ENCODE results near the gene PGGHG.
"Not testable (repeated sequence)": the region's sequence is repeated elsewhere in the genome, so short reads cannot be mapped to it uniquely, and the experiment has no call there.

PGGHG gene

DNA sequence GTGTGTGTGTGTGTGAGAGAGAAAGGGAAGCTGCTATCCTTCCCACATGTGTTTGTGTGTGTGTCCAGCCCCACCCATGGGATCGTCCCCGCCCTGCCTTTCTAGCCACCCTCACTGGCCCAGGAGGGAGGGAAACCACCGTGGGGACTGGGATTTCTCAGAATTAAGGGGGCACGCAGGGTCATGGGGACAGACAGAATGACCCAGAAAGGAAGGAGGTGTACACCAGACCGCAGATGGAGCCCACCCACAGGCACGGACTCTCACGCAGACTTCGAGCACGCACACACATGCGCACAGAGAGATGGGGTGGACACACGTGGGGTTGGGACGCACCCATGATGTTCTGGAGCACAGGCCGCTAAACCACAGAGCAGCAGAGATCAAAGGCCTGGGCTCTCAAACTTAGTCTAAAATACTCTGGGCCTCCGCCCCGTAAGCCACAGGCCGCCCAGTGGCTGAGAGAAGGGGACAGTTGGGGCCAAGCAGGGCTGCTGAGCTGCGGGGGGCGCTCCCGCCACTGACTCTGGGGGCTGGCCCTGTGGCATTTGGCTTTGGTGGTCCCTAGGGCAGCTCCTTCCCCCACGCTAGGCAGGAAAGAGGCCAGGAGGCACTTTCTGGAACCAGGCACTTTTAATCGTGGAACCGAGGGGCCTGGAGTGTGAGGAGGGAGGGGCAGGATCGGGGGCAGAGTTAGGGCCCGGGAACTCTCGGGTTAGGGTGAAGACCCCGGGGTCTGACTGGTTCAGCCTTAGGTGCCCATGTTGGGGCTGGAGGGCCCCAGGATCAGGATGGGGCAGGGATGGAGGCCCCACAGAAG is 8.9 kb downstream of the PGGHG start:
- peak; percentile 79 for DNase-seq (ENCODE audit: low spot score)

DNA sequence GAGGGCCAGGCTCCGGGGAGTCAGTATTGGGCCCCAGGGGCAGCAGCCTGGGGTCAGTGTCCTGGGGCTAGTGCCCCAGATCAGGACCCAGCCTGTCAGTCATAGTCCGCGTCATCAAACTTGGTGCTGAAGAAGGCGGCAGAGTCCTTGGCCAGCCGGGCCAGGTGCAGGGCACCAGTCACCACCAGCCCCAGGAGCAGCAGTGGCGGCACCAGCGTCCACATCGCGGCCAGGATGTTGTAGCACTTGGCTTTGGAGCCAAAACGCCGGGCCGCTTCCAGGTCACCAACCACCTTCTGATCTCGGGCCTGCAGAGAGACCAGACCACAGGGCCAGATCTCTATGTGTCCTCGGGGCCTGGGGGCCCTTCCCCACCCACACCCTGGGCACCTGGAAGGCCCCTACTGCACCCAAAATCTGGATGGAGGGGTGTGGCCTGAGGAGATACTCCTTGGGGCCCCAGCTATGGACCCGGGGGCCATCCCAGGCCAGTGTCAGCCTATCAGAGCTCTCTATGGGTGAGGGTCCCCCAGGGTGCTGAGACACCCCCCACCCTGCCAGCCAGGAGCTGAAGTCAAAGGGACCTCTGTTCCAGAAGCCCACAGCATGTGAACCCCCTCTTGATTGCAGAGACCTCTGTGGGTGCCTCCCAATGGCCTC is 9.6 kb downstream of the PGGHG start:
- DNase-seq (ENCODE audit: low spot score): no peak

DNA sequence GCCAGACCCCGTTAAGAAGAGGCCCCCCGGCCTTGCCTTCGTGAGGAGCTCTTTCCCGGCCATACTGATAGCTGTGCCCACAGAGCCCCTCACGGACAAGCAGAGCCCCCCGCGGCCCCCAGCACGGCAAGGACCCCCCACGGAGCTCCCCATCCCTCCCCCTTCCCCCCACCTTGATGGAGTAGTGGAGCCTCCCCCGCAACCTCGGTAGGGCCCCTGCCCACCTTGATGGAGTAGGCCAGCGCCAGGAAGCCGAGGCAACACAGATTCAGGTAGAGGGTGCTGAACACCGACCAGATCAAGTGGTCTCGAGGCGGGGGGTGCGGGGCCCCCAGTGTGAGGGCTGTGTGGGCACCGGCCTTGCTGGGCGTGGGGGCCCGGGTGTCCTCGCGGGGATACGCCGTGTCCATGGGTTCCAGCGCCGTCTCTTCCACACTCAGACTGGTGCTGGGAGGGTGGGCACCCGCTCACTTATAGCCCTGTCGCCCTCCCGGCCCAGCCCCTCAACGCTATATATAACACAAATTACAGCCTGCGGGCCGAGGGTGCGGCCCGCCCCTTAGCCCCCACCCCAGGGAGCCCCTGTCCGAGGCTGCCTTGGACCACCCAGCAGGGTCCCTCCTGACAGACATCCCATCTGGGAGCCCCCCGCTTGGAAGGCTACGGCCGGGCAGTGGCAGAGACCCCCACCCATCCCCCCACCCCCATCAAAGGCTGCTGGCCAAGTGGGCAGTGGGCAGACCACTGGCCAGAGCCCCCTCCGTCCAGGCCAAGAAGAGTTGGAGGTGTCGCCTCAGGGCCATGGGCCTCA is 10.4 kb downstream of the PGGHG start, which contains the start of gene IFITM5:
Gene IFITM5 (minus strand): TSS at position 446 of the 811 bp plus-strand sequence. CDS start 36 bp downstream, at position 410.
- no peak for DNase-seq (ENCODE audit: low spot score)

DNA sequence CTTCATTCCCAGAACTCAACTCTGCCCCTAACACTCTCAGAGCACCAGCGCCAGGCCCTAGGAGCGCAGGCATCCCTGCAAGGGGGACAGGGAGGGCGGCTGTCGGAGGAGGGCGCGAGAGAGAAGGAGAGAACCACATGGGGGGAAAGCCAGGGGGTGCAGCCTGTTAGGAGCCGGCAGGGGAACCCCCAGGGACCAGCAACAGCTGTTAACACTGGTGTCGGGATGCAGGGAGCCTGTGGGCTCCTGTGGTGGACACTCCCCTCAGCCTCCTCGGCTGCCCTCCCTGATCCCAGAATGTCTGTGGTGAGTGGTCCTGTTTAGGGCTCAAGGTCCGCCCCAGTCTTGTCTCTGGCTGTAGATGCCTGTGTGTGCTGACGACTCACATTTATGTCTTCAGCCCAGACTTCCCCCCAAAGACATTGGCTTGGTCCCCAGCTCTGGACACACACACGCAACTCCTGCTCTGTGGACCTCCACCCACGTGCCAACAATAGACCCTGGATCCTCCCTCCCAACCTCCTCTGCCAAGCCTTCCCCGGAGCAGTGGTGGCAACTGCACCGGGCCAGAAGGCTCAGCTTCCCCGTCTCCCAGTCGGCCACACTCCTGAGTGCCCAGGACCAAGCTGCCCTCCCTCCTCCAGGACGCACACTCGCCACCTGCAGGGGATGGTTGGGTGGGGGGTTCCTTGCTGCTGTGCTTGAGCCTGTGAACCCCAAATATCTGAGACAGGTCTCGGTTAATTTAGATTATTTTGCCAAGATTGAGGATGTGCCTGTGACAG is 11.2 kb downstream of the PGGHG start:
- DNase-seq (ENCODE audit: low spot score): no peak

DNA sequence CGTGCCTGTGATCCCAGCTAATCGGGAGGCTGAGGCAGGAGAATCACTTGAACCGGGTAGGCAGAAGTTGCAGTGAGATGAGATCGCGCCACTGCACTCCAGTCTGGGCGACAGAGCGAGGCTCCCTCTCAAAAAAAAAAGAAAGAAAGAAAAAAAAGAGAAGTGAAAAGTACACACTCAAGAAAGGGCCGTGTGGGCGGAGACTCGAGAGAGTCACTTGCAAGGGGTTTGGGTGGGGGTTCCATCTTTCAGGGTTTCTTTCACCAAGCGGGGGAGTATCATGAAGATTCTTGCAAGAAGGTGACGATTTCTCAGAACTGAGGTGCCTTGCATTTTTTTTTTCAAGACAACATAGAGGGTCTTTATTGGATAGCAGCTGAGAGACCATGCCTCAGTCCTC is 14.4 kb downstream of the PGGHG start:
- DNase-seq (ENCODE audit: low spot score): no peak

DNA sequence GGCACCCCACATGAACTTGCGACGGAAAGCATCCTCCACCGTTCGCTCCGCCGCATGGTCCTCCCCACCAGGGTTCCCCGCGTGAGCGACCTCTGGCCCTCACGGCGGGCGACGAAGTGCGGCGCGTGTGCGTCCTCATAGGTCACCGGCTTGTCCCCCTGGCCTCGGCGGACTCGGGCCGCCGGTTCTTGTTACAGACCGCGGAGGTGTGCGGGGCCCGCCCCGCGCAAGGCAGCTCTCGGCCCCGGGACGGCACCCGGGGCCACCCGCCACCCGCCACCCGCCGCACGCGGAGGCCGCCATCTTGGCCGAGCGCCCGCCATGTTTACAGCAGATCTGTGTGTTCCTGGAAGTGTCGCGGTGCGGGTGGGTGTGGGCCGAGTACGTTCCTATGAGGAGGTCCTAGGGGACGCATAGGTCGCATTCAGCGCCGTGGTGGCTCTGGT is 15.2 kb downstream of the PGGHG start:
- DNase-seq (ENCODE audit: low spot score): no peak

DNA sequence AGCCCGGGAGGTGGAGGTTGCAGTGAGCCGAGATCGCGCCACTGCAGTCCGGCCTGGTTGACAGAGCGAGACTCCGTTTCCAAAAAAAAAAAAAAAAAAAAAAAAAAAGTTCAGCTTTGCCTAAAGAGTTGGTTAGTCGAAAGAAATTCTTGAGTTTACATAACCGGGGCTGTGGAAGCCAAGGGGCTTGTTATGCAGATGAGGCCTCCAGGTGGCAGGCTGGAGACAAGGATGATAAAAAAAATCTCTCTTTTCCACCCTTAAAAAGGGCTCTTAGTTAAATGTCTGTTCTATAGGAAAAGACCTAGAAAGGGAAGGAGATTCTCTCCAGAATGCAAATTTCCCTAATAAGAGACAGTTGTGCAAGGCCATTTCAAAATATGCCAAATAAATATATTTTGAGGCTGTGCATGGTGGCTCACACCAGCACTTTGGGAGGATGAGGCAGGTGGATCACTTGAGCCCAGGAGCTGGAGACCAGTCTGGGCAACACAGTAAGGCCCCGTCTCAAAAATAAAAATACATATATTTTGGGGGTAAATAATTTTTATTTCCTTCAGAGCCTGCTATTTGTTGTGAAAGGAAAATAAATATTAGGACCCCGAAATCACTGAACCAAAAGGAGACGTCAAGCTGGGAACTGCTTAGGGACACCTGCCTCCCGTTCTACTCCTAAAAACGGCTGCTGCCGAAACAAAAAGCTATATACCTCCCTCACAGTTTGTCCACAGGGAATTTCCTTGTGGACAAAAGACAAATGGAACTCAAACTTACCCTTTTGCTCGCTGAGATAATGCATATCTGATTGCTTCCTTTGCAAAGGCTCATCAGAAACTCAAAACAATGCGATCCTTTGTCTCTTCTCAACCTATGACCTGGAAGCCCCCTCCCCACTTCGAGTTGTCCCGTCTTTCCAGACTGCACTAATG is 16.3 kb downstream of the PGGHG start:
- DNase-seq (ENCODE audit: low spot score): peak; percentile 84

DNA sequence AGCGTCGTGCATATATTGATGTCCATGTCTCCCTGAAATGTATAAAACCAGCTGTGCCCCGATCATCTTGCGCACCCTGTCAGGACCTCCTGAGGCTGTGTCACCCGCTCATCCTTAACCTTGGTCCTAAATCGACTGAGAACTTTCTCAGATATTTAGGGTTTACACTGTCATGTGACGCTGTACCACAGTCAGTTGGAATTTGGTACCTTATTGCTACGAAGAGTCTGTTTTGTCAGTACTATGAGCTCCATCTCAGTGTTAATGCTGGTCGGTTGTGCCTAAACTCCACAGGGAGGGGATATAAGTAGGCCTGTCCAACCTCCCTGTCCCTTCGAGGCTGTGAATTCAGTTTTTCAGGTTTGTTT is 16.9 kb downstream of the PGGHG start:
- no peak for DNase-seq (ENCODE audit: low spot score)

DNA sequence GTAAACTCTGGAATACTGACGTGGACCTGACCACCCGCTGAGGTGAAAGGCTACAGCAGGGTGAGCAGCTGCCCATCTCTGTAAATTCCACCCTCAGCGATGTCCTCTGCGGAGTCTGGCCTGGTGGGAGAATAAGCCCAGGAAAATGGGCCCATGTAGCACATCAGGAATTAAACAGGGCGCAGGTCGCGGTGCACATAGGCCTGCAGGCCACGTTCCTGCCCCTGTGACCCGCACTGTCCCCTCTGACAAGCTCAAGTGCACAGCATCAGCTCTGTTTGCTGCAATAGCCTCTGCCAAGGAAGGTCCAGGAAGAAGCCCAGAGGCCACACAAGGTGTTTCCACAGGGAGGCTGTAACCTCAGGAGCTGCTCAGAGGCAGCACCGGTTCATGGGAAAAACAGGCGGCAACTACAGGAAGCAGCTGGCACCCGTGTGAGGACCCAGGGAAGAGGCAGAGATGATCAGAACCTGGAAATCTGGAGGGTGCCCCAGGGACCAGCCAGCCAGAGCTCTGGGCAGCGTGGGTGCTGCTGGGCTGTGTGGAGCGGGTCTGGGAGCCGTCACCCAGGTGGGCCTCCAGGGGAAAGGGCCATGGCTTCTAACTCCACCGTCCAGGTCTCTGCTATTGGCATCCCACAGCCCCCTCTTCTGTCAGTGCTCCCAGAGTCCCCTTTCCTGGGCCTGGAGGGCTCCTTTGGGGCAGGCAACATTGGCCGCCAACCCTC is 17.9 kb downstream of the PGGHG start:
- DNase-seq (ENCODE audit: low spot score): no peak

DNA sequence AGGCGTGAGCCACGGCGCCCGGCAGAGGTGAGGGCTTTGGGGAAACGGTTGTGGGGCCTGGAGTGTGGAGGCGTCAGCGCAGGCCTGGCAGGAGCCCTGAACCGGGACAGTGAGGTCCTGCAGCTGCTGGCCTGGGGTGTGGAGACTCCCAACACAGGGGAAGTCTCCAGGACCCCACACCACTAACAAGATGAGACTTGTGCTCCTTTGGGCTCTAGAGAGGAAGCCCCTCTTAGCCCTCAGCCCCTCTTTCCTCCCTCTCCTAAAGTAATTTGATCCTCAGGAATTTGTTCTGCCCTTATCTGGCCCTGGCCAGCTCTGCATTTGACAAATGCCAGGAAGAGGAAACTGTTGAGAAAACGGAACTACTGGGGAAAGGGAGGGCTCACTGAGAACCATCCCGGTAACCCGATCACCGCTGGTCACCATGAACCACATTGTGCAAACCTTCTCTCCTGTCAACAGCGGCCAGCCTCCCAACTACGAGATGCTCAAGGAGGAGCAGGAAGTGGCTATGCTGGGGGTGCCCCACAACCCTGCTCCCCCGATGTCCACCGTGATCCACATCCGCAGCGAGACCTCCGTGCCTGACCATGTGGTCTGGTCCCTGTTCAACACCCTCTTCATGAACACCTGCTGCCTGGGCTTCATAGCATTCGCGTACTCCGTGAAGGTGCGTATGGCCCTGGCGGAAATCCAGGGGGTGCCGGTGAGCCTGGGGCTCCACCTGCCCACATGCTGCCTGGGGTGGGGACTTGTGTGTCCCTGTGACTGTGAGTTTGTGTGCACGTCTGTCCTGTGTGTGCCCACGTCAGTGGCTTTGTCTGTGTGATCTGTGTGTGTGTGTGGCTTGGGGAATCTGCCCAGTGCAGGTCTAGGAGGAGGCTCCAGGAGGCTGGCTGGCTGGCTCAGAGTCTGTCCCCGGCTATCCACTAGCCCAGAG is 19.1 kb downstream of the PGGHG start, which contains the start of gene IFITM2:
Gene IFITM2 (plus strand): TSS at position 51 of the 943 bp plus-strand sequence. CDS start 377 bp downstream, at position 428.
- peak; percentile 72 for DNase-seq (ENCODE audit: low spot score)

DNA sequence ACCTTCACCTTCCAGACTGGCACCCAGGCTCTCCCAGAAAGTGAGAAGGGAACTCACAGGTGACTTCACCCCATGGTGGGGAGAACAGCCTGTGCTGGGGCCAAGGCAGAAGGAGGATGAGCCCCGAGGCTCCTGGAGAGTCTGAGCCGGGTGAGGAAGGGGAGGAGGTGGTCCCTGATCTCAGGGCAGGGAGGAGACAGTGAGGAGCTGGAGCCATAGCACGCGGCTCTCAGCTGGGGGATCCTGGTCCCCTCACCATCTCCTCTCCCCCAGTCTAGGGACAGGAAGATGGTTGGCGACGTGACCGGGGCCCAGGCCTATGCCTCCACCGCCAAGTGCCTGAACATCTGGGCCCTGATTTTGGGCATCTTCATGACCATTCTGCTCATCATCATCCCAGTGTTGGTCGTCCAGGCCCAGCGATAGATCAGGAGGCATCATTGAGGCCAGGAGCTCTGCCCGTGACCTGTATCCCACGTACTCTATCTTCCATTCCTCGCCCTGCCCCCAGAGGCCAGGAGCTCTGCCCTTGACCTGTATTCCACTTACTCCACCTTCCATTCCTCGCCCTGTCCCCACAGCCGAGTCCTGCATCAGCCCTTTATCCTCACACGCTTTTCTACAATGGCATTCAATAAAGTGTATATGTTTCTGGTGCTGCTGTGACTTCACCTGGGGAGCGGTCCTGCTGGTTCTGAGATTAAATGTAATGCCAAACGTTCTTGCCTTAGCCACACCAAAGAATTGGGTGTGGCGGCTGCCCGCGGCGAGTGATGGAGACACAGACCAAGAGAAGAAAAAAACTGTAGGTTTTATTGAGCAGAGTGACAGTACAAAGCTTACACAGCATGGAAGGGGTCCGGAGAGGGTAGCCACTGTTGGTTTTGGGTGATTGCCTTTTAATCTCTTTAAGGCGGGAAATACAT is 20.1 kb downstream of the PGGHG start:
- not testable (repeated sequence) for DNase-seq (ENCODE audit: low spot score)

DNA sequence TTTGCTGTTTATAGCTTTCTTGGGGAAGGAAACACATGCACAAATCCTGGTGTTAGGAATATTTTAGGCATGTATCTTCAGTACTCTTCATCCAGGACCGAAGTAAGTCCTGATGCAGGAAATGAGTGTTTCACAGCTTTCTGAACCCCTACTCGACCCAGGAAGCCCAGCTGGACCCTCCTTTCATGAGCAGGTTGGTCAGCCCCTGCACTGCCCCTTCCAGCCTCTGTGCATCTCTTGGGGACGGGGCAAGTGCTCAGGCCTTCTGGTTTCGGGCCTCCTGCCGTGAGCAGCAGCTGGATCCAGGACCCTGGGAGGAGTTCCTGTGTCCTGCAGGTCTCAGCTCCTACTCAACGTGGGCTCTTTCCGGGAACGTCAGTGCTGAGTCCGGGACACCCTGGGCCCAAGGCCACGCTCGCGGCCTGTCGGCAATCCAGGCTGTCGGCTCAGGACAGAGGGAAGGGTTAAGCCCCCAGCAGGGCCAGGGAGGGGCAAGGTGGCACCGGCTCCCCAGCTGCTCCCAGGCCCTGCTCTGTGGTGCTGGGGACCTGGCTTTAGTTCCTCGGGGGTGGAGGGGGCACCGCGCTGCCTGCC is 21.1 kb downstream of the PGGHG start:
- DNase-seq (ENCODE audit: low spot score): not testable (repeated sequence)

DNA sequence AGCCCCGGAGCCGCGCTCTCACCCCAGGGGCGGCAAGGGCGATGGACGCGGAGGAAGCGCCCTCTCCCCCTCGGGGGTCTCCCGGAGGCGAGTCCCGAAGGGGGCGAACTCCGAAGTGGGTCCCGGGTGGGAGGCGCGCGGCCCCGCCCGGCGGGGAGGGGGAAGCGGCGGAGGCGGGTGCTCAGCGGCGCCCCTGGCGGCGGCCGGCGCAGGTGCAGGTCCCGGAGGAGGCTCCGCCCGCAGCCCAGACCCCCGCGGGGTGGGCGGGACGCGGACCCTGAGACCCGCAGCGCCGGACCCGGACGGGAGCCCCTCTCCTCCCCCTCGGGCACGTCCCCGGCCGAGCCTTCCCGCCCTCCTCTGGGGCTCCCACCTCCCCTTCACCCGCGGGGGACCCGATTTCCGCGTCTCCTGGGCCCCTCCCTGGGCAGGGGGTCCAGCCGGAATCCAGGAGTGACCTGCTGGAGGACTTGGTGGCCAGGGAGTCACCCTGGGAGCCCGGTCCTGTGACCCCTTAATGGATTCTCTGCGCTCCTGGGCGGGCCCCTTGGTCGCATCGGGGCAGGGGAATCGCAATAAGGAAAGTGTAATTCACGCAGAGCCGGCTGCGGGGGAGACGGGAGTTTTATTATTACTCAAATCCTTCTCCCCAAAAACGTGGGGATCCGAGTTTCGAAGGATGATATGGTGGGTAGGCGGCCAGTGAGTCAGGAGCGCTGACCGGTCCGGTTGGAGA is 22.3 kb downstream of the PGGHG start:
- not testable (repeated sequence) for DNase-seq (ENCODE audit: low spot score)

DNA sequence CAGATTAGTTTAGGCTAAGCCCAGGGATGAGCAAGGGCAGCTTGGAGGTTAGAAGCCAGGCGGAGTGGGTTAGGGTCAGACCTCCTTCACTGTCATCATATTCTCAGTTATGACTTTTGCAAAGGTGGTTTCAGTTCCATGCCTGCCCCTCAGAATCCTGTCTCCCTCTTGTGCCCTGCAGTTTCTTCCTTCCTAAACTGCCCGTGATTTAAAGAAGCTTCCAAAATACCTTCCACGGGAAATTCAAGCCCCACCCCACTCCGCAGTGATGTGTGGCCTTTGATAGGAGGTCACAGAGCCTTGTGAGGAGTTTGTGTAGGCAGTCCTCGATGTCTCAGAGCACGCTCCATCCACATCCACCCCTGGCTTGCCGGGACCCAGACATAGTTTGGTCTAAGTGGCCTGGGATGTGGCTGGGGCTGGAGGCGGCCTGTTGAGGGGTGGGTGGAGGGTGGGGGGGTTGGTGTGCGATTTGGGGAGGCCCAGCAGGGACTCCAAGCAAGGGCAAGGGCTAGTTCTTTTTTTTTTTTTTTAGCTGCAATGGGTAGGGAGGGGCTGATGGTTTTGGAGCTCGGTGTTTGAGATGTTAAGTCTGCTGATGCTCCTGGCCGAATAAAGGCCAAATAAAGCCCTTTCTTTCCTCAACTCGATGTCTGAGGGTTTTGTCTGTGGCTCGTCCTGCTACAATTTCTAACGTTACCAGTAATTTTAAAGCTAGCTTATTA is 23.3 kb downstream of the PGGHG start:
- DNase-seq (ENCODE audit: low spot score): no peak

DNA sequence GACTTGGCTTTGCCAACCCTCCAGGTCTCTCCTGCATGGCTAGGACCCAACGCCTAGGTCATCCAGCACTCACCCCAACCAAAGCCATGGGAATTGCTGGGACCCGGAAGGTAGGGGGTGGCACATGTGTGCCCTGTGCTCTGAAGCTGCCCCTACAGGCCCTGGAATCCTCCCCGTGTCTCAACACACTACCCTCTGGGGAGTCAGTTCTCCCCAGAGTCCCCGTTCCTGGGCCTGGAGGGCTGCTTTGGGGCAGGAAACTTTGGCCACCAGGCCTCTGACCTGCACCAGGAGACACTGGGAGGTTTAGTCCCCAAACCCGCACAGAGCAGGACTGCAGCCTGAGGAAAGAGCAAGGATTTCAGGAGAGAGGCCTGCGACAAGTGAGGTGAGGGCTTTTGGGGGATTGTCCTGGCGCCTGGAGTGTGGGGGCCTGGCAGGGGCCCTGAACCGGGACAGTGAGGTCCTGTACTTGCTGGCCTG is 24.4 kb downstream of the PGGHG start:
- DNase-seq (ENCODE audit: low spot score): no peak

Data from AG20443 (cell line).